ENCODE data around the gene ELMO1.

DNA sequence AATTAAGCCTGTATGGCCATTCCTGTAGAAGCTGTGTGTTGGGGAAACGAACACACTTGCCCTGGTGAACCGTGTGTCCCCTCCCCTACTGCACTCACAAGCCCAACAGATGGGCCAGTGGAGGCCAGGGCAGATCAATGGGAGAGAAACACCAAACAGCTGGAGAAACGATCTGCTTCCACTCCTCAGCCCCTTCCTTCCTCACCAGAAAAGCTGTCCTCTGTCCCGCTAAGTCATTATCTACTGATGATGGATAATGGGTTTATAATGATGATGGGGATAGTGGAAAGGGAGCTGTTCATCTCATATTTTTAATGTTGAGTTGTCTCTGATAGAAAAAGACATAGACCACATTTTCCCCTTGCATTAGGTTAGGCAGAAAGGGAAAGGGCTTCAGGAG lies 99.7 kb downstream of the ELMO1 start:
- TF ChIP-seq SIN3A (IDR thresholded peaks at IDR 0.05; ENCODE audit: low read depth, low read length) (no peak), CEBPZ (IDR thresholded peaks at IDR 0.05; ENCODE audit: low read depth, low read length) (no peak)

Data from GM12878 (cell line).